GM21717 (cell line): ENCODE data around the gene ARPP21.

ENCODE experiments used
- ATAC-seq: cut with Tn5 transposase; IDR thresholded peaks from one replicate; pipeline ENCODE4 v1.9.1; 2021; ENCODE audit warnings: mild to moderate bottlenecking, moderate library complexity; ENCODE audit not compliant: unreplicated experiment

ARPP21 gene

DNA sequence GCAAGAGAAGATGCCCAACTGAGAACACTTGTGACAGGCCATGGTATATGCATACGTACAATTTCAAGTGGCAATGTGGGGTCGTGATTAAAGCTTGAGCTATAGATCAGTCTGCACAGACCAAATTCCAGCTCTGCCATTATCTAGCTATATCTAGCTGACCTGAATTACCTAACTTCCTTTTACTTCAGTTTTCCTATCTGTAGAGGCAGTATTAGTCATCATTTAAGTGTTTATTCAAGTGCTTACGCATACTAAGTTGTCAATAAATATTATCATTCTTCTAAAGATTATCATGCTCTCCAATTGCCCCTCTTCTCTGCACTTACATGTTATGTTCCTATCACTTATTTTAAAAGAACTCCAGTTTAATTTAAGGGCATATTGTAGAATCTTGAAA, 87.9 kb downstream of the ARPP21 start:
- ATAC-seq, result no peak

DNA sequence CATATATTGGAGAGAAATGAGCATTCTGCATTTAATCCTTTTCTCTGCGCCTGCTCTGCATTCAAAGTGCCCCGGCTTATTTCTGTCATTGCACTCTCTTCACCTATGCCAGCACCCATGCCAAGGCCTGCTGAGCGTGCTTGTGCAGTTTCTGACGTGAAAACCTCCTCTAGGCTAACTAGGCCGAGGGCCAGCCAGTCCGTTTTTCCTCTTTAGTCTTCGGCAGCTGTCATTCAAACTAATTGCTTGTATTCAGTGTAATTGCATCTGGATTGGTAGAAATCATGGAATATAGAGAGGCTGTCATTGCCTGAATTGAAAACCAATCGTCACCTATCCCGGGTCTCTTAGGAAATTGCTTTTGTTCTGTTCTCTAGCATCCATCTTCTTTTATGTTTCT, 94.0 kb downstream of the ARPP21 start:
- no peak for ATAC-seq

DNA sequence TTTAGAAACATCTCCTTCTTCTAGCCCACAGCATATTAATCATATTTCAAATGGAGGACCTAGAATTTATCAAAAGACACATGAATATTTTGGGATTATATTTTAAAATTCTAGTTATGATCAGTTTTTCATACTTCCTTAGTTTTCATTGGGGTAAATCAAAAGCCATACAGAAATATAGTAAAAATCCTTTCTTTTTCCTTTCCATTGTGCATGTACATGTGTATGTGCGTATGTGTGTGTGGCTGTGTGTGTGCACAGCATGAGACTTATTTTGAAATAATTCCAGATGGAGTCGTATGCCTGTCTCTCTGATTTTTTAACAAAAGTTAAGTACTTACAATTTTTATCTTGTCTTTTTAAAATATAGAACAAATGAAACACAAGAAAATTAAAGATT, 94.5 kb downstream of the ARPP21 start:
- no peak for ATAC-seq

DNA sequence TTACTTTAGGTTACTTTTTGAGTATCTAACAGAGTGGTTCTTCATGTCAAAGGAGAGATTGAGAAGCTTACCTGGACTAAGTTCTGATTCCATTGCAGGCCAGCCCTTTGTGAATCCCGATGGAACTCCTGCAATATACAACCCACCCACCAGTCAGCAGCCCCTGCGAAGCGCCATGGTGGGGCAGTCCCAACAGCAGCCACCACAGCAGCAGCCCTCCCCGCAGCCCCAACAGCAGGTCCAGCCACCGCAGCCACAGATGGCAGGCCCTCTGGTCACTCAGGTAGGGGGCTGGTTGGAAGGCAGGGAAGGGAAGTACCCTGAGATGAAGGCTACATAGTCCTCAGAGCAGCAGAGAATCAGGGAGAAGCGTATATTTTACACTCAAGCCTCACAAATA, 97.8 kb downstream of the ARPP21 start:
- no peak for ATAC-seq

DNA sequence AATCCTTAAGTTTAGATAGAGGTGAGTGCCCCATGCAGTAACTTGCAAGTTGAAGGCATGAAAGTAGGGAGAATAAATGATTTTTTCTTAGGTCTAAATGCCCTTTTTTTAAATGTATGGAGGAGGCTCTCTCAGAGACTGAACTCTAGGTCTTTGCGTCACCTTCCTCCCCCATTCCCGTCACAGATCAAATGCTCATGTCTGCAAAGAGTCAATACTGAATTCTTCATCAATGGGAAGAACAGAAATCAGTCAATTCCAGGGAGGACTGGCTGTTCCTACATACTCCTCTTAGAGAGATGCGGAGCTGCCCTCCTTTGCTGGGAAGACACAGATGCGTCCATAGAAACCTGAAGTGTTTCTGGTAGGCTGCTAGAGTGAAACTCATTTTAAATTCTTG, 98.2 kb downstream of the ARPP21 start:
- ATAC-seq, result no peak

DNA sequence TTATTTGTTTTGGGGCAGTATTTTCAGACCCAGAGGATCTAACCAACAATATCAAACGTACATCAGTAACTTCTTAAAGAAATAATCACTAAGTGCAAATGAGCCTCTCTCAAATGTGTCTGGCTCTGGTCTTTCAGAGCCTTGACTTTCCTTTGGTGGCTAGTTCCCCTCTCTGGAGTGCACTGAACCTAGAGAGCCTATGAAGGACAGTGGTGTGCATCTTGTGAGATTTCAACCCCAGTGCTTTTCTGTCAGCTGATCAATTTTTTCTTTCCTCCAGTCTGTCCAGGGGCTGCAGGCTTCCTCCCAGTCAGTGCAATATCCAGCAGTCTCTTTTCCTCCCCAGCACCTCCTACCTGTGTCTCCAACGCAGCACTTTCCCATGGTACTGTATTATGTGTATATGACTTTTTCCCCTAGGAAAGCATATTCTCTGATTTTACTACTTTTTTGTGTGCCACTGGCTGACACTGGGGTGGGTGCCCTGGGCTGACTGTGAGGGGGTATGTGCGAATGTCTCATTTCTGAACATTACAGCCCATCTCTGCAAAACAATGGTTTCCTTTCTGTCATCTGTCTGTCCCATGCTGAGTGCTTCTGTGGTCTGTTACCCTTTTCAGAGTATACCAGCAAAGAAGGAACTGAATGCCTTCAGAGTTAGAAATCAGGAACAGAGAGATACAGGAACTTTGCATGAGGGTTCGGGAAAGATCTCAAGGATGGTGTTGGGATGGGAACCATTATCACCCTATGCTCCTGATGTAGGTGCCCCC, 98.8 kb downstream of the ARPP21 start:
- ATAC-seq, result no peak

DNA sequence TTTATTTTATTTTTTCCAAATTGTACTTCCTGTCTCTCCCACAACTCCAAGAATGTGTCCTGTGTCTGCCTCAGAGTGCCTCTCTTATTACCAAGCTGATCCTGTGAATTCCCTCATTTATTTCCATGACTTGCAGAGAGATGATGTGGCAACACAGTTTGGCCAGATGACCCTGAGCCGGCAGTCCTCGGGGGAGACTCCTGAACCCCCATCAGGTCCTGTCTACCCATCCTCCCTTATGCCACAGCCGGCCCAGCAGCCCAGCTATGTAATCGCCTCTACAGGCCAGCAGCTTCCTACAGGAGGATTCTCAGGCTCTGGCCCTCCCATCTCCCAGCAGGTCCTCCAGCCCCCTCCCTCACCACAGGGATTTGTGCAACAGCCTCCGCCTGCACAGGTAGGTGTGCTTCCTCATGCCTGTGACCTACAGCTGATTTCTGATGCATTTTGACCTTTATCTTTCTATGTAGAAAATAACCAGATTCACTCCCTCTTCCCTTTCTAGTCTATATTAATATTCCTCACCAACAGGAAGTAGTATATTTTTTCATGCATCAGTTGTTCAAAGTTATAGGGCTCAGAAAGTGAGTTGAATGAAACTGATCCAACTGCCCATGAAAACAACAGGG, 100.0 kb downstream of the ARPP21 start:
- ATAC-seq, result no peak

DNA sequence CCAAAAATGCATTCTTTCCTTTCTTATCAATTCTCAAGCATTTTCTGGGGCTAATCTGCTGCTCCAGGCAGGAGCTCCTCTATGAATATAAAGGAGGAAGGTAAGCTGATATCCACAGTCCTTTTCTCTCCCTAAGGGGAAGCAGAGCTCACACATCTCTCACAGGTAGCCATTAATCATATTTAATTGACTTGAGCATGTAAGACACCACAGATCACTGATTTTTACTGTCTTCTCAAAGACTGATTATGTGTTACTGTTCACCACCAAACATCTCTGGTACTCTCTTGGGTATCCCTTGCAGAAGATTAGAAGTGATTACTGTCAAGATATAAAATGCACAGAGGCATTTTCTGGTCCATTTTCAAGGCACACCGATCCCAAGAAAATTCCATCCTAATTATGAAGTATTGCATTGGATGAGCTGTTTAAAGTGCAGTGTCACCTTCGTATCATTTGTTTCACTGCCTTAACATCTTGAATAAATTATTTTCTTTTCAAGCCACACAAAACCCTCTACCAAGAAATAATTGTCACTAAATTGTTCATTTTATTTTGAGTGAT, 100.7 kb downstream of the ARPP21 start:
- no peak for ATAC-seq

DNA sequence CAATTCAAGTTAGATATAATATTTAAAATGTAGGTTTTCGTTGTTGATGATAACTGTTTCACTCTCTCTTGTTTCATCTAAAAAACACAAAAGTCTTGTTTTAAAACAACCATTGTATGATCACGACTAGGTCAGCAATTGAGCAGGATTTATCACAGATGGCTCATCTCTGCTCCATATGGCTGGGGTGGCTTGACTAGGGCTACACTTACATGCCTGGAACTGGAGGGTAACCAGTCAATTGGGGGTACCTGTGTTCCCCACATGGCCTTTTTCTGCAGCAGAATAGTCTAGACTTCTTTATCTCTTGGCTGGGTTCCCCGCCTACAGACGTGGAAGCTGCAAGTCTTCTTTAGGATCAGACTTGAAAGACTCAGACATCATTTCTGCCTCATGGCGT, 103.9 kb downstream of the ARPP21 start:
- no peak for ATAC-seq

DNA sequence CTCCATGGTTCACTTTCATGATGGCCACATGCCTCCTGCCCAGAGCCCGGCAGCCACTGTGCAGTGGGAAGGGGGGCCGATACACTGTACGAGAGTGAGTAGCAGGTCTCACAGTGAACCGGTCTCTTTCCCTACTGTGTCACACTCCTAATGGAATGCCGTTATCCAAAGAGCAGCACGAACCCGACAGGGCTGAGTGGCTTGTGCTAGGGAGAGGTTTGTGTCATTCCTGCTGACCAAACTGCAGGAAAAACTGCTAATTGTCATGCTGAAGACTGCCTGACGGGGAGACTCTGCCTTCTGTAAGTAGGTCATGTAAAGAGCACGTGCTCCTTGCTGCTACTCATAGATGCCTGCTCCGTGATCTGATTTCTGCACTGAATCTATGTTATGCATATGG, 105.1 kb downstream of the ARPP21 start:
- no peak for ATAC-seq

DNA sequence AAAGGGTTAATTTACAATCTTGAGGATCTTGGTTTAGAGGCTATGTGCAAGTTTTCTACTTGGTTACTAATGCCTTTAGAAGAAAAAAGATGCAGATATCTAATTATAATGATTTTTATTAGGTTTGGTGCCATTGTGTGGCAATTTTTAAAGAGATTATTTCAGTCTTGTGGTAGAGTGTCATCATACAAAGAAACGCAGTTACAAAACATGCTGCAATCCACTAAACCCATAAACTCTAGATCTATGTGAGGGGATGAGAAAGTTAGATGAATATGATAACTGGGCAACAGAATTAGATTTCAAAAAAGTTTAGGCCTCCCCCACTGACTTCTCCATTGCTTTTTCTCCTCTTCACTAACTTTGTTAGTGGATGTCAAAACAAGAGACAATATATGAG, 106.0 kb downstream of the ARPP21 start:
- no peak for ATAC-seq

DNA sequence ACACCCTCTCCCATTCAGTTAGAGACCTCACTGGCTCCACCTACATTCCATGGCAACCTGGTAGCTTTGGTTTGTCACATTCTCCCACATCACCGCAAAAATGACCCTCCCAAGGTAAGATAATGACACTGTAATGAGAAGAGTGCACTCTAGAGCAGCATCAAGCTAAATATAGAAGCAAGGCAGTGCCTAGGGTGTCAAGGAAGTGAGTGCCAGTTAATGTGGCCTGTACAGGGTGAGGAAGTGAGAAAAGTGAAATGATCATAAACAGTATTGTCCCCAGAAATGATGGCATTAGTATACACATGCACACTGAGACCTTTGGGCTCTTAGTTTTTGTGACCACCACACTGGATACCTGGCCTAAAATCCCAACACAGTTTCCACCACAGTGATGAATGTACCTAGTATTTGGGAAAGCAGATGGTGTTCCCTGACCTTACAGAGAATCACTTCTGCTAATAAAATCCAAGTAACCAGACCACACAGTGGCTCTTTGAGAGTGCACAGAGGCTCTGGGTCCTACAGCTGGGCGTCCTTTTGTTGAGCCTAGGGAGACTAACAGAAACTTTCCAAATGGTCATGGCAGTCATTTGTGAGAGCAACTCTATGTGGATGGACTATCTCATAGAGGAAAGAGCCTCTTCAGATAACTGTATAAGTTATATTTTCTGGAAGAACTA, 106.6 kb downstream of the ARPP21 start:
- ATAC-seq, result no peak

DNA sequence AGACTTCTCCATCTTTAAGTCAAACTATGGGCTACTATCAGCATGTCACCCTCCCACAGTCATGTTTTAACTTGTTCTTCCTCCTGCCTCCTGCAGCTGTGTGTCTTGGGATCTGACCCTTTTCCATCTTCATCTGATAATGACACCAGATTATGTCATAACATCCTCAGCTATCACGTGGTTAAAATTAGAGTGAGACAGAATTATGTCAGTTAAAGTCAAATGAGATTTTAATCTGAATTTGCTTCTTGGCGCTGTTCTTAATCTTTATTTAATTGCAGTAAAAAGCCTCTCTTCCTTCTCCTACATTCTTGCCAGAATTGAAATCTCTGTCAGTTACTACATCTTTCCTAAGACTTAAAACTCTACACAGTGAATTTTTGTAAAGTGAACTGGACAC, 107.2 kb downstream of the ARPP21 start:
- no peak for ATAC-seq

DNA sequence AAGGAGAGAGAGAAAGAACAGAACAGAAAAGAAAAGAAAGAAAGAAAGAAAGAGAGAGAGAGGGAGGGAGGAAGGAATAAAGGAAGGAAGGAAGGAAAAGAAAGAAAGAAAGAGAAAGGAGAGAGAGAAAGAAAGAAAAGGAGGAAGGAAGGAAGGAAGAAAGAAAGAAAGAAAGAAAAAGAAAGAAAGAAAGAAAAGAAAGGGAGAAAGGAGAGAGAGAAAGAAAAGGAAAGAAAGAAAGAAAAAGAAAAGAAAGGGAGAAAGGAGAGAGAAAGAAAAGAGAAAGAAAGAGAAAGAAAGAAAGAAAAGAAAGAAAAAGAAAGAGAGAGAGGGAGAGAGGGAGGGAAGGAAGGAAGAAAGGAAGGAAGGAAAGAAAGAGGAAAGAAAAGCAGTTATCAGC, 108.8 kb downstream of the ARPP21 start:
- ATAC-seq, result no peak

DNA sequence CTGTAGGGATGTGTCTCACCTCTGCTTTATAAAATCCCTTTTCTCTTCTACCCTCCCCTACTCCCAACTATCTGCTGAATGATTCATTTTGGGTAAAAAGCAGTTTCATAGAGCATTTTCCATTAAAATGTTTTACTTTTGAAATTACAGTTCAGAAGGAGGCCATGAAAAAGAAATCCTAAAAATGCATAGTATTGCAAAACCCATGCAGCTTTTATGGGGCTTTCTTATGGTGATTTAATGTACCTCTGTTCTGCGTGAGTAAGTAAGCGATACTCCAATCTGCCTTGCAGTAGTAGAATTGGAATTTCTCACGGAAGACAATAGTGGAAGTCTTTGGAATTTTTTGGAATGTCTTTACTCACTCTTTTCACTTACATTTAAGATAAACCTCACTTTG, 111.9 kb downstream of the ARPP21 start:
- ATAC-seq, result no peak

DNA sequence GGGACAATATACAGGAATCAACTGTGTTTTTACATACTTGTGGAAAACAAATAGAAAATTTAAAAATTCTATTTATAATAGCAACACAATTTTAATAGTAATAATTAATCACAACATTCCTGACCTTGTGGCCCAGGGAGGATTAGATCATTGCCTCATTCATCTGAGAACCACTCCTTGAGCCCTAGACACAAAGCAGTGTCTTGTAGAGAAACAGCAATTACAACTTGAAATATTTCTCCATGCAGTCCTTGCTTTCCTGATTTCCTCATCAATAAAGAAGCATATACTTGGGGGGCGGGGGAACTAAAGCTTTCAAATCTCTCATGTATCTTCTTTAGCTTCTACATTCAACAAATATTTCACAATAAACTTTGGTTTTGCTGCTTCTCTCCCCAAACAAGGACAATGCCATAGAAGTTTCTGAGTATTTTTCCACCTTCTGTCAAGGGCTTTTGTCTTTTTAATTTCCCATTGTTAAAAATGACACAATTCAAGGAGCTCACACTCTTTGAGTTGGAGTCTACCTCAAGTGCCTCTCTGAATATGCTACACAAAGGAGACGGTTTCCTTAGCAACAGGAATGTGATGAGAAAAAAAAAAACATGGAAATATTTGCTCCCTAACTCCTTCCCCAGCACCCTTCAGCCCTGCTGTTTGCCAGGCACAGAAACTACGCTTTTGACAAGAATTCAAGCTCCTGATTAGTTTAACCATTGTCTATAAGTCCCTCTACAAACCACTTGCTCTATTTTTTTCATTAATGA, 118.8 kb downstream of the ARPP21 start:
- no peak for ATAC-seq

DNA sequence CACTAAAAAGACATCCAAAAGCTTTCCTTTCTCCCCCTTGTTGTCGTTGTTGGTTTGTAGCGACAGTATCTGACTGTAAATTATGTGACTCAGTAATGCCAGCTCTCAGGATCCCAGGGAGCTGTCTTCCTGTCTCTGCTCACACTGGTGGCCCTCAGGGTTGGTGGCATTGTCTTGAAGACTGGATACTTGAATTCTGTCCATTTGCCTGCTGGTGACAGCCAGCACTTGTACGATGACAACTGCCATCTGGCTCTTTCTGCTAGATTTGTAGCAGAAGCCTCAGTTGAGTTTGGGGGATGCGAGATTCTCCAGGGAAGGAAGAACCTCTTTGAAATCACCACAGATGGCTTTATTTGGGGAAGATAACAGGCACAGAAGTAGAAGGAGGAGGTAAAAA, 120.8 kb downstream of the ARPP21 start:
- ATAC-seq, result no peak

DNA sequence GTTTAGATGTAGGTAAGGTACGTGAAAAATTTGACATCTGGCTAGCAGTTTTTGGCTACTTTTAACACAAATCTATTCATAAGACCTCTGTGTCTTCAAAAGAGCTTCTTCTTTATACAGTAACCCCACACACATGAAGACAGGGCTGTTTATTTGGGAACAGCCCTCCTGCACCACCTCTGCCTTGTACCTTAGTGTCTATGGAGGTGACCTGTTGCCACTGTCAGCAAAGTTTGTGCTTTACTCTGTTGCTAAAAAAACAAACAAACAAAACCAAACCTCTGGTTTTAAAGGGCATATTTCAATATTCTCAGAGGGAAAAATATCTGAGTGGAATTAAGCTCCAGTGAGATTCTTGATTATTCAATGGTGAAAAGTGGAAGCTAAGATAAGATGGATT, 122.0 kb downstream of the ARPP21 start:
- no peak for ATAC-seq

DNA sequence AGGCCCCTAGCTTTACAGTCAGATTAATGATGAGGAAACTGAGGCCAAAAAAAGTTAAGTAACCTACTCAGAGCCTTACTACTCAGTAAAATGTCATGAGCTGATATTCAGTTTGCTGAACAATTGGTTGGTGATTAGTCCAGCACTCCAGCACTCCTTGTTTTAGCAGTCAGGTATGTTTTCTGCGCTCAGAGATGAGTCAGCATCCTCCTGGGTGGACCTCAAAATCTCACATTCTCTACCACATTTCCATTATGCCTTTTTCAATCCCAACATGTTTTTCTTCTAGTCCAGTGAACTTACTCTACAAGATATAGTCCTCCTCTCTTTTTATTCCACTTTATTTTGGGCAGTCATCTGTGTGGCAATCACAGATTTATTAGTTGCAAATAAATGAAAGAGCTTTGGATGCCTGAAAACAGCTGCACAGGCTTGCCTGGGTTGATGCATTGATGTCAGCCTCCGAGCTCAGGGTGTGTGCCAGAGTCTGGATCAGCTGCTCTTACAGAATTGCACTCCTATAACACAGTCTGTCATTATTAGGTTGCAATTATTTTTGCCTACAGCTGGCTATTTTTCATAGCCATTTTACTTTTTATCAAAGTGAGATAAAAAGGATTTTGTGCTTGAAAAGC, 133.2 kb downstream of the ARPP21 start:
- ATAC-seq, result no peak

DNA sequence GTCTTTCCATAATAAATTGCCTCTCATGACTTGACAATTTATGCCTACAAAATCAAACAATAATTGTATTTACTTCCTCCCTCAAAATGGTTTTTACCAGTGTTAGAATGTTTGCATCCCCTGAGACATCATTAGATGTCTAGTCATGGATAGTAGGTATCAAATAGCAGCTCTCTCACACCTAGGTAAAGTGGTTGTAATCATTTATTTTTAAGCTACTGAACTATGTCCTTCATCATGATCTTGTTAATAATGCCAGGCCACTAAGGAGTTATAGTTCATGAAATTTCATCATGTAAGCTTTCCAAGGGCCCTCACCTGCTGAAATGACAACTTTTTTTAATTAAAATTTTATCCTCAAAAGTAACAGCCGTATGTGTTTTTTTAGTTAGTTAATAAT, 134.1 kb downstream of the ARPP21 start:
- no peak for ATAC-seq

DNA sequence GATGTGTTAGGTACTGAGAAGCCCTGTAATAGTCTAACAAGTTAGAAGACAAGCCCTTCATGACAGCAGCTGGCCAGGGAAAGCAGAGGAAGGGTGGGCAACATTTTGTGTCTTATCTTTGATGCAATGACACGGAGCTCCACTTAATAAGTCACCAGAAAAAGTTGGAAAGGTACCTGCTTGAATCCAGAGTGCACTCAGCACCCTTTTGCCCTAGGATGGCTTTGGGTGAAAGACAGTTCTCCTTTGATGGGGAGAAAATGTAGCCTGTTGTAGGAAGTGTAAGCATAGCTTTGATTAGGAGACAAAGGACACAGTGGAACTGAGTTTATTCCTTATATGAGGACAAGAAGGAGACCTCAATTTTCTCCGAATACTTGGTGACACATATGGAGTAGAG, 137.0 kb downstream of the ARPP21 start:
- ATAC-seq, result no peak
